ENCODE data around the gene AHCYL2. TPM values are rescaled to one million over a fixed set of nuclear protein-coding genes. Genes with fewer than 3 reads are reported as not detected.

Gene AHCYL2
- total RNA-seq, 1 experiment from 2014 or later: 17.0 TPM

DNA sequence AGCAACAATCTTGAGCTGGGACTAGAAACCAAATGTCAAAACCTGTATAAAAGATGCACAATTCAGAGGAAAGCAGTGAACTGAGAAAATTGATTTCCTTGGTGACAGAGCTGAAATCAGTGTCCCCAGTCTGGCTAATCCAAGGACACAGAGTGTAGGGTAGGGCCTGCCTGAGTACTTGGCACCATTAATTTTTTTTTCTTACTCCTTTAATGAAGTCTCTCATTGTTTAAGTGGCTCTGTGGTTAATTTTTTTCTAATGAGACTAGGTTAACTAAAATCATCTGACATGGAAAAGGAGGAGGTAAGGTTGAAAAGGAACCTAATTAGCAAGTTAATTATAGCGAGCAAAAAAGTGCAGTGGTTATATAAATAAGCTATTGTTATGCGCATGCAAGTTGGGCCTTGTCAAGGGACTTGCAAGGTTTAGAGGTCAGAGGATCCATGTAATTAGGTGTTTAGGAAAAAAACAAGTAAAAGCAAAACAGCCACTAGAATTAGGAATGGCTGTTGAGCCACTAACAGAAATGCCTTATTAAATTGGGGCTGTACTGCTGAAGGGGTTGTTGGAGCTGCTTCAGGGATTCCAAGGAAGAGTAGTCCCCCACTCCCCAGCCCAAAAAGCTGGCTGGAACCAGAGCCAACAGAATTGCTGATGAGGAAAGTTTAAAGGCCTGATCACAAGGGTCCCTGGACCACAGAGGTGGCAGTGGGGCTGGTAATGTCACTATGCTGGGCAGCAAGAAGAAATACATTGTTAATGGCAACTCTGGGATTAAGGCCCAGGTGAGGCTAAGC lies 150.5 kb downstream of the AHCYL2 start:
- H3K4me1 ChIP-seq (ENCODE audit: control insufficient read depth in 1 of 2, insufficient read depth in 2 of 2, low read length in 2 of 2): no peaks in the 10 kb centered on the region
- H3K4me3 ChIP-seq (replicated peaks in 1 of 2; ENCODE audit: low read depth in 1 of 2, low read length in 2 of 2): no peak overlapping the region
- no peak for TF ChIP-seq JUND (IDR thresholded peaks at IDR 0.05)
- no peak for TF ChIP-seq ELF1 (IDR thresholded peaks at IDR 0.05; ENCODE audit: borderline replicate concordance, low read depth)
- no peak for TF ChIP-seq POLR2AphosphoS5 (IDR thresholded peaks at IDR 0.05; ENCODE audit: low read depth, low read length)
- no peak for TF ChIP-seq SP1 (IDR thresholded peaks at IDR 0.05; ENCODE audit: low read depth)
- no peak for TF ChIP-seq EGR1 (IDR thresholded peaks at IDR 0.05; ENCODE audit: low read depth)
- no peak for TF ChIP-seq CEBPB (IDR thresholded peaks at IDR 0.05; ENCODE audit: low read depth)
- TF ChIP-seq, protein P1, sequence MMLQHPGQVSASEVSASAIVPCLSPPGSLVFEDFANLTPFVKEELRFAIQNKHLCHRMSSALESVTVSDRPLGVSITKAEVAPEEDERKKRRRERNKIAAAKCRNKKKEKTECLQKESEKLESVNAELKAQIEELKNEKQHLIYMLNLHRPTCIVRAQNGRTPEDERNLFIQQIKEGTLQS (IDR thresholded peaks at IDR 0.05): no peak
- TF ChIP-seq SIN3A (IDR thresholded peaks at IDR 0.05; ENCODE audit: low read depth): no peak
- H4K20me1 ChIP-seq (ENCODE audit: insufficient read depth): no peaks in the 10 kb centered on the region
- ATAC-seq (no peak), DNase-seq (ENCODE audit: low read depth, low spot score) (no peak)
- no peaks in the 10 kb centered on the region for H3K36me3 ChIP-seq (ENCODE audit: control insufficient read depth in 1 of 2, insufficient read depth in 2 of 2, low read length in 2 of 2)
- H3K79me2 ChIP-seq (ENCODE audit: insufficient read depth, low read length): no peaks in the 10 kb centered on the region
- ChIA-PET CTCF (interaction anchor here (1.1 to 6.5 kb wide), 6 partner anchors 6 to 269 kb away, joined by 3 to 52 read pairs (median 10); partner anchors contain the start of gene STRIP2), POLR2A (no interaction called here), RAD21 (ENCODE audit: low non-redundant PET in 1 of 2, low total read pairs in 2 of 2, uncharacterized antibody in 2 of 2, unreplicated experiment in 2 of 2) (interaction anchor here in 1 of 2 experiments (0.6 to 0.8 kb wide), 2 partner anchors 145 to 158 kb away, joined by 3 to 4 read pairs; no protein-coding TSS in a partner anchor)
- no peak overlapping the region for H3K9ac ChIP-seq (ENCODE audit: low read length)
- no peaks in the 10 kb centered on the region for H3K27me3 ChIP-seq (ENCODE audit: insufficient read depth, low read length)
- no peaks in the 10 kb centered on the region for H3K9me2 ChIP-seq (ENCODE audit: insufficient read depth)
- no peak overlapping the region for H2AFZ ChIP-seq (ENCODE audit: low read depth, low read length, poor library complexity, severe bottlenecking)
- no peaks in the 10 kb centered on the region for H3K9me3 ChIP-seq (ENCODE audit: control insufficient read depth in 1 of 2, insufficient read depth in 1 of 2, low read depth in 1 of 2, low read length in 2 of 2)
- no peak overlapping the region for H3K4me2 ChIP-seq (ENCODE audit: low read length)
- no peak overlapping the region for H3K27ac ChIP-seq (ENCODE audit: low read depth, low read length)
- no TSS peak for BruUV-seq (replicated peaks)
- intact Hi-C loops (cut with micrococcal nuclease): no loop called here

DNA sequence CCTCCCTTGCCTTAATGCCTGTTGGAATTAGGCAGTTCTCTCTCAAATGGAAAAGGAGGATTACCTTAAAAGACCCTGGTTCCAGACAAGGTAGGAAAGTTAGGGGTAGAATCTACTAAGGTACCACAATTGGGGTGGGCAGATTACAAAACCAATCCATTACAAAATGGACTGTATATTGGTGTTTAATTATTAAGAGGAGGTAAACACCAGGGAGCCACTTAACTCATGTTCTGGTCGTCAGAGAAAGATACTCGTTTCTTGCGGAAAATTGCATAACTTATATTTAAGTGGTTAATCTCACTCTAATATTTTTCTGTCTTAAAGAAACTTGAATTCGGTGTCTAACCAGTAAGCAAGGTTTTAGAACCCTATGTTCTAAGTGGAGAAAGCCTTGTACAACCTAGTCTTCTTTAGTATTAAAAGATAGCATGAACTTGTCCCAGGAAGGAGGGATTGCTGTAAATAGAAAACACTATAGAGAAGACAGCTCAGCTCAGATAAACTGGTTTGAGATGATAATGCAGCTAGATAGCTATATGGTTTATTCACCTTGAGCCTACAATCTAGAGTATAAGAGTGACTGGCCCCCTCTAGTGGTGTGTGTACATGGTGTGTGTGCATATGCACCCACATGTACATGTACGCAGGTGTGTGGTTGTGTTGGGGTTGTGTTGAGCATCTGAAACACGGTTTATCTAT lies 151.4 kb downstream of the AHCYL2 start:
- ATAC-seq (peak; percentile 100), DNase-seq (ENCODE audit: low read depth, low spot score) (peak; percentile 32)
- Histone ChIP-seq H3K9ac (ENCODE audit: low read length) (no peak overlapping the region), H3K9me2 (ENCODE audit: insufficient read depth) (no peaks in the 10 kb centered on the region), H4K20me1 (ENCODE audit: insufficient read depth) (no peaks in the 10 kb centered on the region), H3K9me3 (ENCODE audit: control insufficient read depth in 1 of 2, insufficient read depth in 1 of 2, low read depth in 1 of 2, low read length in 2 of 2) (no peaks in the 10 kb centered on the region), H3K27me3 (ENCODE audit: insufficient read depth, low read length) (no peaks in the 10 kb centered on the region), H3K4me1 (ENCODE audit: control insufficient read depth in 1 of 2, insufficient read depth in 2 of 2, low read length in 2 of 2) (no peaks in the 10 kb centered on the region), H2AFZ (ENCODE audit: low read depth, low read length, poor library complexity, severe bottlenecking) (no peak overlapping the region), H3K4me2 (ENCODE audit: low read length) (no peak overlapping the region), H3K79me2 (ENCODE audit: insufficient read depth, low read length) (no peaks in the 10 kb centered on the region), H3K4me3 (replicated peaks in 1 of 2; ENCODE audit: low read depth in 1 of 2, low read length in 2 of 2) (no peak overlapping the region), H3K27ac (ENCODE audit: low read depth, low read length) (no peak overlapping the region), H3K36me3 (ENCODE audit: control insufficient read depth in 1 of 2, insufficient read depth in 2 of 2, low read length in 2 of 2) (no peaks in the 10 kb centered on the region)
- no TSS peak for BruUV-seq (replicated peaks)
- TF ChIP-seq RAD21 (IDR thresholded peaks at IDR 0.05; ENCODE audit: low read depth) (peak; percentile 47), POLR2A (IDR thresholded peaks at IDR 0.05; ENCODE audit: borderline replicate concordance, extremely low read depth, insufficient read depth, insufficient read length) (no peak), ZFX (IDR thresholded peaks at IDR 0.05) (no peak), EZH2 (IDR thresholded peaks at IDR 0.05) (no peak), CBX3 (IDR thresholded peaks at IDR 0.05; ENCODE audit: low read depth) (0 out of 2 replicates have a peak, but pooled peaks have one; percentile 41)
- TF ChIP-seq, protein P2, sequence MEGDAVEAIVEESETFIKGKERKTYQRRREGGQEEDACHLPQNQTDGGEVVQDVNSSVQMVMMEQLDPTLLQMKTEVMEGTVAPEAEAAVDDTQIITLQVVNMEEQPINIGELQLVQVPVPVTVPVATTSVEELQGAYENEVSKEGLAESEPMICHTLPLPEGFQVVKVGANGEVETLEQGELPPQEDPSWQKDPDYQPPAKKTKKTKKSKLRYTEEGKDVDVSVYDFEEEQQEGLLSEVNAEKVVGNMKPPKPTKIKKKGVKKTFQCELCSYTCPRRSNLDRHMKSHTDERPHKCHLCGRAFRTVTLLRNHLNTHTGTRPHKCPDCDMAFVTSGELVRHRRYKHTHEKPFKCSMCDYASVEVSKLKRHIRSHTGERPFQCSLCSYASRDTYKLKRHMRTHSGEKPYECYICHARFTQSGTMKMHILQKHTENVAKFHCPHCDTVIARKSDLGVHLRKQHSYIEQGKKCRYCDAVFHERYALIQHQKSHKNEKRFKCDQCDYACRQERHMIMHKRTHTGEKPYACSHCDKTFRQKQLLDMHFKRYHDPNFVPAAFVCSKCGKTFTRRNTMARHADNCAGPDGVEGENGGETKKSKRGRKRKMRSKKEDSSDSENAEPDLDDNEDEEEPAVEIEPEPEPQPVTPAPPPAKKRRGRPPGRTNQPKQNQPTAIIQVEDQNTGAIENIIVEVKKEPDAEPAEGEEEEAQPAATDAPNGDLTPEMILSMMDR (IDR thresholded peaks at IDR 0.05 in 2 of 3, conservative IDR thresholded peaks at IDR 0.05 in 1 of 3; ENCODE audit: borderline replicate concordance in 1 of 3, insufficient read depth in 1 of 3, low read depth in 2 of 3, low read length in 2 of 3): peak; percentile 30 to 83 (median 81); a peak in 5 of 6 replicates
- intact Hi-C loops (cut with micrococcal nuclease): no loop called here
- ChIA-PET POLR2A (no interaction called here), RAD21 (ENCODE audit: low non-redundant PET in 1 of 2, low total read pairs in 2 of 2, uncharacterized antibody in 2 of 2, unreplicated experiment in 2 of 2) (interaction anchor here in 1 of 2 experiments (0.8 to 1.0 kb wide), 2 partner anchors 159 to 449 kb away, joined by 3 read pairs; no protein-coding TSS in a partner anchor), CTCF (interaction anchor here (0.5 to 6.5 kb wide), 18 partner anchors 7 to 633 kb away, joined by 3 to 52 read pairs (median 4); partner anchors contain the start of gene STRIP2)

Data from HCT116 (cell line).